DLD1 (cell line): ENCODE data around the gene IFT122.

ENCODE experiments used
- in situ Hi-C: cut with HindIII; loops from 2 replicates; pipeline ENCODE4 v1.10.0; 2017; ENCODE audit warnings: low sequenced_read_pairs

IFT122 gene

DNA sequence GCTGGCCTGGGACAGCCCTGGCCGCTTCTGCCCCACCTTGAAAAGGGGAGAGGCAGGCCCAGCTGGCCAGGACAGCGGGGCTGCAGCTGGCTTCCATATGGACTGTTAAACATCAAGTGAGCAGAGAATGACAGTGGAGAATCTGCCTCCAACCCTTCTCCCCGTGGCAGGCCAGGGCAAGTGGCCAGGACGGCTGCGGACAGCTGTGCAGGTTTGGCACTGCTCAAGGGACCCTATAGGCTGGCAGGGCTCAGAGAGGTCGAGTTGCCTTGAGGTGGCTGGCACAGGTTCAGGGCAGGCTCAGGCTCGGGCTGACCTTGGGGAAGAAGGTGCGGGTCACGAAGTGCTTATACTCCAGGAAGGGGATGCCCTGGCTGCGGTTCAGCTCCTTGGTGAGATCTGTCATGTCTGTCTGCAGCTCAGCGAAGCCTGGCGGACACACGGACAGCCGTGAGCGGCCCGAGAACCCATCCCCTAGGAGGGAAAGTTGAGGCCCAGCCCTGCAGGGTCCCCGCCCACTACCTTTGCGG lies 127.2 kb downstream of the IFT122 start:
- in situ Hi-C loops: no loop called here

GRCh38 chr3:129567939-129568338 lies 127.9 kb downstream of the IFT122 start:
- in situ Hi-C loops: no loop called here

DNA sequence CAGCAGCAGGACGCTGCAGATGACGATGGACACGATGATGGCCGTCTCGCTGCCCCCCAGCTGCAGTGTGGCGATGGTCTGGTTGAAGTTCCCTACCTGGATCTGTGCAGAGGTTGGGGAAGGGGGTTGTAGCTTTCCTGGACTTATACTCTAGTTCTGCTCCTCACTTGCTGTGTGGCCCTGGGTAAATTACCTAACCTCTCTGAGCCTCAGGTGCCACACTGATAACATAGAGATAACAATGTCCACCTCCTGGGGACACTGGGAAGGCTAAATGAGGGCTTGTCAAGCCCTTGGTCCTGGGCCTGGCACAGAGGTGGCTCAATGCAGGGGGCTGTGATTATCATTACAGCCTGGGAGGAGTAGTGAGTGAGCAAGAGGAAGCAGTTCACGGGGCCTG lies 129.8 kb downstream of the IFT122 start:
- in situ Hi-C loops: no loop called here
